ENCODE measurements around the gene KLF6.

The KLF6 gene

GRCh38 chr10:3738855-3739350 is 46.1 kb downstream of the KLF6 start (continued):
- no peak for TF ChIP-seq ZBTB10 (tag by site-specific recombination; IDR thresholded peaks at IDR 0.05)
- TF ChIP-seq ZNF398 (tag by site-specific recombination; IDR thresholded peaks at IDR 0.05): no peak
- no peak for TF ChIP-seq ZNF596 (tag by site-specific recombination; IDR thresholded peaks at IDR 0.05)
- TF ChIP-seq ZNF473 (tag by site-specific recombination; IDR thresholded peaks at IDR 0.05): no peak
- TF ChIP-seq ZNF704 (tag by site-specific recombination; IDR thresholded peaks at IDR 0.05): no peak
- TF ChIP-seq ZNF274 (IDR thresholded peaks at IDR 0.05; ENCODE audit: low read length): no peak
- no peak for TF ChIP-seq ZNF274 (tag by site-specific recombination; IDR thresholded peaks at IDR 0.05; ENCODE audit: borderline replicate concordance)
- no peak for TF ChIP-seq SP2 (tag by site-specific recombination; IDR thresholded peaks at IDR 0.05)
- TF ChIP-seq HOXD13 (CRISPR knock-in tag; IDR thresholded peaks at IDR 0.05; ENCODE audit: borderline replicate concordance): no peak
- no peak for TF ChIP-seq AEBP2 (tag by site-specific recombination; IDR thresholded peaks at IDR 0.05; ENCODE audit: borderline replicate concordance)

GRCh38 chr10:3737864-3738263 is 47.1 kb downstream of the KLF6 start:
- Histone ChIP-seq H3K27ac (ENCODE audit: extremely low read depth, low read depth, low read length) (no peak overlapping the region), H3K36me3 (ENCODE audit: control insufficient read depth in 2 of 2, insufficient read depth in 1 of 2, low read length in 2 of 2) (no peaks in the 10 kb centered on the region), H3K4me1 (ENCODE audit: control insufficient read depth, insufficient read depth, low read length) (no peaks in the 10 kb centered on the region), H3K9me3 (ENCODE audit: control insufficient read depth, insufficient read depth, low read depth, low read length) (no peaks in the 10 kb centered on the region), H3K4me3 (ENCODE audit: low read depth, low read length) (no peak overlapping the region)
- CTCF ChIA-PET: no interaction called here
- POLR2A ChIA-PET: no interaction called here
- TF ChIP-seq ZIC2 (tag by site-specific recombination; IDR thresholded peaks at IDR 0.05) (peak; percentile 49), ZNF677 (tag by site-specific recombination; IDR thresholded peaks at IDR 0.05) (no peak)

- TF ChIP-seq HIC1 (tag by site-specific recombination; IDR thresholded peaks at IDR 0.05) (no peak), KLF1 (tag by site-specific recombination; IDR thresholded peaks at IDR 0.05) (no peak), ZNF654 (tag by site-specific recombination; IDR thresholded peaks at IDR 0.05; ENCODE audit: low read depth) (peak; percentile 12; the same call in 1 of the 2 replicates), ZNF510 (tag by site-specific recombination; IDR thresholded peaks at IDR 0.05; ENCODE audit: insufficient replicate concordance) (no peak)
- H3K4me3 ChIP-seq (ENCODE audit: low read depth, low read length): no peak overlapping the region
- CTCF ChIA-PET: interaction anchor here (0.6 kb wide), 1 partner anchor 37 kb away, joined by 3 read pairs; no protein-coding TSS in a partner anchor
- H3K4me1 ChIP-seq (ENCODE audit: control insufficient read depth, insufficient read depth, low read length): no peaks in the 10 kb centered on the region
- H3K36me3 ChIP-seq (ENCODE audit: control insufficient read depth in 2 of 2, insufficient read depth in 1 of 2, low read length in 2 of 2): no peaks in the 10 kb centered on the region
- POLR2A ChIA-PET: no interaction called here
- no peak overlapping the region for H3K27ac ChIP-seq (ENCODE audit: extremely low read depth, low read depth, low read length)
- no peaks in the 10 kb centered on the region for H3K9me3 ChIP-seq (ENCODE audit: control insufficient read depth, insufficient read depth, low read depth, low read length)
Observed at GRCh38 chr10:3735175-3735574, 49.8 kb downstream of the KLF6 start.
